ENCODE measurements around the gene HK1. TPM values are rescaled to one million over a fixed set of nuclear protein-coding genes. Genes with fewer than 3 reads are reported as not detected.

The HK1 gene
- total RNA-seq, 2 donors from 2014 or later = 38.0 to 78.8 TPM

DNA sequence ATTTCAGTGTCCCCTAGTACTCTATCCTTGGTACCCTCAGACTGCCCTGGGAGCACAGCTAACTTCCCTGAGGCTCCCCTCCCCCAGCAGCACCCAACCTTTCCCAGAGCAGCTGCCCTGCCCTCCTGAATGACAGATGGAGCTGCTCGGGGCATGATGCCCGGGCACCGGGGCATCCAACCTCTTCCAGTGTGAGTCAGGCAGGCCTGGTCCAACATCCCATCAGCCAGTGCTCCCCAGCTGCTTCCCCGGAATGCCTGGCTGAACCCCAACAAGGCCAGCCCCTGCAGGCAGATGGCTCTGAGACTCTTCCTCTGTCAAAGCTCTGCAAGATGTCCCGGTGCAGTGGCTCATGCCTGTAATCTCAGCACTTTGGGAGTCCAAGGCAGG lies 161.0 kb downstream of the HK1 start:
- TF ChIP-seq, protein P1, sequence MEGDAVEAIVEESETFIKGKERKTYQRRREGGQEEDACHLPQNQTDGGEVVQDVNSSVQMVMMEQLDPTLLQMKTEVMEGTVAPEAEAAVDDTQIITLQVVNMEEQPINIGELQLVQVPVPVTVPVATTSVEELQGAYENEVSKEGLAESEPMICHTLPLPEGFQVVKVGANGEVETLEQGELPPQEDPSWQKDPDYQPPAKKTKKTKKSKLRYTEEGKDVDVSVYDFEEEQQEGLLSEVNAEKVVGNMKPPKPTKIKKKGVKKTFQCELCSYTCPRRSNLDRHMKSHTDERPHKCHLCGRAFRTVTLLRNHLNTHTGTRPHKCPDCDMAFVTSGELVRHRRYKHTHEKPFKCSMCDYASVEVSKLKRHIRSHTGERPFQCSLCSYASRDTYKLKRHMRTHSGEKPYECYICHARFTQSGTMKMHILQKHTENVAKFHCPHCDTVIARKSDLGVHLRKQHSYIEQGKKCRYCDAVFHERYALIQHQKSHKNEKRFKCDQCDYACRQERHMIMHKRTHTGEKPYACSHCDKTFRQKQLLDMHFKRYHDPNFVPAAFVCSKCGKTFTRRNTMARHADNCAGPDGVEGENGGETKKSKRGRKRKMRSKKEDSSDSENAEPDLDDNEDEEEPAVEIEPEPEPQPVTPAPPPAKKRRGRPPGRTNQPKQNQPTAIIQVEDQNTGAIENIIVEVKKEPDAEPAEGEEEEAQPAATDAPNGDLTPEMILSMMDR (conservative IDR thresholded peaks at IDR 0.05) = no peak
- H3K27me3 ChIP-seq (ENCODE audit: control insufficient read depth, insufficient read depth, low read length, poor library complexity, severe bottlenecking) = no peaks in the 10 kb centered on the region
- no peak overlapping the region for H3K27ac ChIP-seq (ENCODE audit: low read depth, low read length)
- no peak overlapping the region for H3K4me3 Mint-ChIP-seq
- no peaks in the 10 kb centered on the region for H3K9me3 ChIP-seq (ENCODE audit: control insufficient read depth, low read length)
- no peak overlapping the region for H3K4me3 ChIP-seq (ENCODE audit: low read length)
- H3K4me1 ChIP-seq (ENCODE audit: control insufficient read depth, insufficient read depth, low read length) = no peaks in the 10 kb centered on the region
- H3K36me3 Mint-ChIP-seq (ENCODE audit: low read depth) = no peaks in the 10 kb centered on the region
- peaks cover 2% of the 10 kb centered on the region for H3K9me3 Mint-ChIP-seq
- 86 to 87% methylated on average over 4 to 5 of the region's 5 CpGs for WGBS, 2 experiments (ENCODE audit: insufficient coverage in 1 of 2, insufficient read length in 1 of 2)
- H3K9ac ChIP-seq (ENCODE audit: extremely low read depth, low read length, poor library complexity, severe bottlenecking) = no peak overlapping the region
- H3K36me3 ChIP-seq (ENCODE audit: control insufficient read depth, insufficient read depth, low read length) = no peaks in the 10 kb centered on the region
- H3K4me1 Mint-ChIP-seq = peaks cover 6% of the 10 kb centered on the region
- no peak for DNase-seq
- peaks cover 47% of the 10 kb centered on the region for H3K27me3 Mint-ChIP-seq (ENCODE audit: insufficient read depth)
- no peak overlapping the region for H3K27ac Mint-ChIP-seq

DNA sequence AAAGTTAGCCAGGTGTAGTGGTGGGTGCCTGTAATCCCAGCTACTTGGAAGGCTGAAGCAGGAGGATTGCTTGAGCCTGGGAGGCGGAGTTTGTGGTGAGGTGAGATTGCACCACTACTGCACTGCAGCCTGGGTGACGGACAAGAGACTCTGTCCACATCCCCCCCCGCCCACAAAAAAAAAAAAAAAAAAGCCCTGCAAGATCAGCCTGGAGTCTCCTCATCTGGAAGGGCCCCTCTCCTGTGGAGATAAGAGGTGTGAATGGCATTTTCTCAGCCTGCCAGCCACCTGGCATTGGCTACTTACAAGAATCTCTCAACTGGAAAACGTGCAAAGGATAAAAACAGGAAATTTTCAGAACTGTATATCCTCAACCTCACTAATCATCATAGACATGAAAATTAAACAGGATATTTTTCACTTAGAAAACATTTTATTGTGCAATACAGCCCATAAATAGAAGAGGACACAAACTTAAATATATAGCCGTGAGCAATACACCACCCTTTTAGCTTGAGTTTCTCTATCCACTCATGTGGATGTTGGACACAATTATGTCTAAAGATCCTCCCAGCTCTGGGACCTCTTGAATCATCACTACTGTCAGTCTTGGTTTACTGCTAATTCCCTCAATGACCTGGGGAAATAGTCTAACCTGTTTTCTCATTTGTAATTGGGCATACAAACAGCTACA lies 161.7 kb downstream of the HK1 start:
- Histone ChIP-seq H3K36me3 (ENCODE audit: control insufficient read depth, insufficient read depth, low read length) (no peaks in the 10 kb centered on the region), H3K27ac (ENCODE audit: low read depth, low read length) (no peak overlapping the region), H3K9me3 (ENCODE audit: control insufficient read depth, low read length) (no peaks in the 10 kb centered on the region), H3K27me3 (ENCODE audit: control insufficient read depth, insufficient read depth, low read length, poor library complexity, severe bottlenecking) (no peaks in the 10 kb centered on the region), H3K9ac (ENCODE audit: extremely low read depth, low read length, poor library complexity, severe bottlenecking) (no peak overlapping the region), H3K4me3 (ENCODE audit: low read length) (no peak overlapping the region), H3K4me1 (ENCODE audit: control insufficient read depth, insufficient read depth, low read length) (no peaks in the 10 kb centered on the region)
- no peak for DNase-seq
- TF ChIP-seq, protein P1 (conservative IDR thresholded peaks at IDR 0.05) = no peak
- H3K4me1 Mint-ChIP-seq = peaks cover 6% of the 10 kb centered on the region
- peaks cover 2% of the 10 kb centered on the region for H3K9me3 Mint-ChIP-seq
- WGBS, 2 experiments (ENCODE audit: insufficient coverage in 1 of 2, insufficient read length in 1 of 2) = 80 to 82% methylated on average over 1 to 5 of the region's 5 CpGs
- H3K27ac Mint-ChIP-seq = no peak overlapping the region
- no peak overlapping the region for H3K4me3 Mint-ChIP-seq
- no peaks in the 10 kb centered on the region for H3K36me3 Mint-ChIP-seq (ENCODE audit: low read depth)
- H3K27me3 Mint-ChIP-seq (ENCODE audit: insufficient read depth) = peaks cover 49% of the 10 kb centered on the region

DNA sequence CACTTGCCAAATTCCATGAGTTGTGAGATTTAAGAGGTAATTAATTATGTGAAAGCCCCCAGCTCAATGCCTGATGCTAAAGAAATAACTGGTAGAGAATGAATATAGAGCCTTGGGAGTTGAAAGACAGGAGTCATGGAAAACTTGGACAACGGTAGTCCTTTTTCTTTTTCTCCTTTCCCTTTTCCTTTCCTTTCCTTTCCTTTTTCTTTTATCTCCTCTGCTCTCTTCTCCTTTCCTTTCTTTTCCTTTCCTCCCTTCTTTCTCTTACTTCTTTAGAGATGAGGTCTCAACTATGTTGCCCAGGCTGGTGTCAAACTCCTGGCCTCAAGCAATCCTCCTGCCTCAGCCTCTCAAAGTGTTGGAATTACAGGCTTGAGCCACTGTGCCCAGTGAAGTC lies 165.1 kb downstream of the HK1 start:
- Mint-ChIP-seq H3K4me1 (peaks cover 12% of the 10 kb centered on the region), H3K36me3 (ENCODE audit: low read depth) (no peaks in the 10 kb centered on the region), H3K27me3 (ENCODE audit: insufficient read depth) (peaks cover 43% of the 10 kb centered on the region), H3K27ac (no peak overlapping the region), H3K4me3 (no peak overlapping the region), H3K9me3 (peaks cover 2% of the 10 kb centered on the region)
- Histone ChIP-seq H3K4me3 (ENCODE audit: low read length) (no peak overlapping the region), H3K4me1 (ENCODE audit: control insufficient read depth, insufficient read depth, low read length) (no peaks in the 10 kb centered on the region), H3K9ac (ENCODE audit: extremely low read depth, low read length, poor library complexity, severe bottlenecking) (no peak overlapping the region), H3K36me3 (ENCODE audit: control insufficient read depth, insufficient read depth, low read length) (no peaks in the 10 kb centered on the region), H3K9me3 (ENCODE audit: control insufficient read depth, low read length) (no peaks in the 10 kb centered on the region), H3K27ac (ENCODE audit: low read depth, low read length) (no peak overlapping the region), H3K27me3 (ENCODE audit: control insufficient read depth, insufficient read depth, low read length, poor library complexity, severe bottlenecking) (no peaks in the 10 kb centered on the region)
- TF ChIP-seq, protein P1 (conservative IDR thresholded peaks at IDR 0.05) = no peak
- no peak for DNase-seq
- 100% methylated on average over 1 of the region's 1 CpG; no CpG with 5 or more reads in 1 of the 2 experiments for WGBS, 2 experiments (ENCODE audit: insufficient coverage in 1 of 2, insufficient read length in 1 of 2)
